Brain microvascular endothelial cell (primary cell): ENCODE measurements around the gene HDAC7.

Experiments used
- DNase-seq: peaks from one replicate; pipeline ENCODE4 v3.0.0-alpha.2; 2020
- H3K27ac ChIP-seq: fragments of 250-450 bp; sonication (Bioruptor Pico); 2 replicates; pipeline ENCODE4 v1.5.1; 2020; ENCODE audit warnings: mild to moderate bottlenecking, moderate library complexity
- H3K27me3 ChIP-seq: fragments of 250-450 bp; sonication (Bioruptor Pico); replicated peaks from 2 replicates; pipeline ENCODE4 v1.5.1; 2020; ENCODE audit warnings: mild to moderate bottlenecking
- H3K36me3 ChIP-seq: fragments of 250-450 bp; sonication (Bioruptor Pico); replicated peaks from 2 replicates; pipeline ENCODE4 v1.5.1; 2020; ENCODE audit warnings: mild to moderate bottlenecking
- H3K4me3 ChIP-seq: 2 replicates; pipeline ENCODE4 v1.5.1; 2011; ENCODE audit warnings: low read depth, mild to moderate bottlenecking, control low read depth, low read length, moderate library complexity
- CTCF ChIP-seq: IDR thresholded peaks from 2 replicates; pipeline ENCODE4 v1.5.1; 2011; ENCODE audit warnings: low read depth, mild to moderate bottlenecking, moderate library complexity, low read length, control low read depth, inconsistent platforms; ENCODE audit errors: missing control alignments
- in situ Hi-C: cut with HindIII; loops from 2 replicates; pipeline ENCODE4 v1.10.0; 2017; ENCODE audit warnings: low sequenced_read_pairs, low pct_ligation_motif_present

Gene HDAC7

GRCh38 chr12:47752552-47752951 lies 67.2 kb downstream of the HDAC7 start:
- no peak for DNase-seq
- H3K4me3 ChIP-seq = no peak overlapping the region
- no peaks in the 10 kb centered on the region for H3K36me3 ChIP-seq
- no peak for TF ChIP-seq CTCF
- no peak overlapping the region for H3K27ac ChIP-seq
- in situ Hi-C loops = no loop called here
- no peaks in the 10 kb centered on the region for H3K27me3 ChIP-seq

GRCh38 chr12:47752121-47752520 lies 67.6 kb downstream of the HDAC7 start:
- no peak overlapping the region for H3K27ac ChIP-seq
- H3K36me3 ChIP-seq = no peaks in the 10 kb centered on the region
- H3K27me3 ChIP-seq = no peaks in the 10 kb centered on the region
- no peak overlapping the region for H3K4me3 ChIP-seq
- no peak for TF ChIP-seq CTCF
- no peak for DNase-seq
- in situ Hi-C loops = no loop called here

- H3K4me3 ChIP-seq = no peak overlapping the region
- no peak for DNase-seq
- H3K27ac ChIP-seq = no peak overlapping the region
- in situ Hi-C loops = no loop called here
- TF ChIP-seq CTCF = no peak
- H3K27me3 ChIP-seq = no peaks in the 10 kb centered on the region
- H3K36me3 ChIP-seq = no peaks in the 10 kb centered on the region
These were observed 68.1 kb downstream of the HDAC7 start for GRCh38 chr12:47751561-47751960.

- Histone ChIP-seq H3K36me3 (no peaks in the 10 kb centered on the region), H3K27ac (no peak overlapping the region), H3K4me3 (no peak overlapping the region), H3K27me3 (no peaks in the 10 kb centered on the region)
- in situ Hi-C loops = no loop called here
- no peak for TF ChIP-seq CTCF
- DNase-seq = no peak
These were observed 68.7 kb downstream of the HDAC7 start for GRCh38 chr12:47750916-47751470.

- in situ Hi-C loops = no loop called here
- TF ChIP-seq CTCF = no peak
- peaks cover 6% of the 10 kb centered on the region for H3K27me3 ChIP-seq
- H3K27ac ChIP-seq = no peak overlapping the region
- no peak overlapping the region for H3K4me3 ChIP-seq
- DNase-seq = no peak
- no peaks in the 10 kb centered on the region for H3K36me3 ChIP-seq
These were observed 69.4 kb downstream of the HDAC7 start for GRCh38 chr12:47750229-47750798.

- H3K27me3 ChIP-seq = peaks cover 8% of the 10 kb centered on the region
- no peak overlapping the region for H3K27ac ChIP-seq
- H3K36me3 ChIP-seq = no peaks in the 10 kb centered on the region
- no peak for TF ChIP-seq CTCF
- H3K4me3 ChIP-seq = no peak overlapping the region
- in situ Hi-C loops = no loop called here
- DNase-seq = no peak
These were observed 70.8 kb downstream of the HDAC7 start for GRCh38 chr12:47748899-47749298.
